HepG2 (cell line): Measurements from ENCODE around the gene MAB21L4. TPM values are rescaled to one million over a fixed set of nuclear protein-coding genes. Genes with fewer than 3 reads are reported as not detected.
A peak's percentile ranks its signal among the peaks of the same experiment; 100 is the strongest.

Experiments used
- ATF7-NPFF ChIP-seq: sonication (generic); formaldehyde crosslinking; IDR thresholded peaks from 2 replicates; pipeline ENCODE4 v1.8.1; 2023; ENCODE audit warnings: mild to moderate bottlenecking, low read depth, missing genetic modification reagents, moderate library complexity
- CCAR2 ChIP-seq: fragments of 200-400 bp; formaldehyde crosslinking; optimal IDR thresholded peaks from 2 replicates; pipeline ENCODE3; 2018; ENCODE audit warnings: low read depth, mild to moderate bottlenecking, low read length, moderate library complexity
- CENPBD1 ChIP-seq: sonication (generic); formaldehyde crosslinking; IDR thresholded peaks from 2 replicates; pipeline ENCODE4 v1.8.0; 2022; ENCODE audit warnings: missing genetic modification reagents, low read depth, mild to moderate bottlenecking, borderline replicate concordance
- GLMP ChIP-seq: sonication (generic); formaldehyde crosslinking; IDR thresholded peaks from 2 replicates; pipeline ENCODE4 v1.9.0; 2021; ENCODE audit warnings: missing genetic modification reagents, mild to moderate bottlenecking, borderline replicate concordance
- GTF2F1 ChIP-seq: fragments of 150-350 bp; IDR thresholded peaks from 2 replicates; pipeline ENCODE4 v1.6.1; 2014; ENCODE audit warnings: low read length
- HIC2 ChIP-seq: sonication (generic); formaldehyde crosslinking; IDR thresholded peaks from 2 replicates; pipeline ENCODE4 v1.9.0; 2022; ENCODE audit warnings: low read depth, missing genetic modification reagents
- NRL ChIP-seq: sonication (generic); formaldehyde crosslinking; IDR thresholded peaks from 2 replicates; pipeline ENCODE4 v1.5.0; 2020; ENCODE audit warnings: missing genetic modification reagents, mild to moderate bottlenecking, moderate library complexity, borderline replicate concordance
- POGK ChIP-seq: sonication (generic); formaldehyde crosslinking; conservative IDR thresholded peaks from 2 replicates; pipeline ENCODE4 v1.8.0; 2022; ENCODE audit warnings: mild to moderate bottlenecking, moderate library complexity, missing genetic modification reagents
- SPEN ChIP-seq: sonication (generic); formaldehyde crosslinking; IDR thresholded peaks from 2 replicates; pipeline ENCODE4 v1.5.1; 2020; ENCODE audit warnings: low read depth, mild to moderate bottlenecking, missing genetic modification reagents
- TEAD3 ChIP-seq: optimal IDR thresholded peaks from 2 replicates; pipeline ENCODE3; 2016; ENCODE audit warnings: borderline replicate concordance
- ZNF280B ChIP-seq: sonication (generic); formaldehyde crosslinking; IDR thresholded peaks from 2 replicates; pipeline ENCODE4 v1.5.0; 2020; ENCODE audit warnings: missing genetic modification reagents, mild to moderate bottlenecking, borderline replicate concordance
- ZNF563 ChIP-seq: sonication (generic); formaldehyde crosslinking; IDR thresholded peaks from 2 replicates; pipeline ENCODE4 v1.8.0; 2022; ENCODE audit warnings: mild to moderate bottlenecking, moderate library complexity, missing genetic modification reagents
- polyA plus RNA-seq, 8 experiments: library from polyadenylated mRNA; depleted of rRNA in 3 of 8; stranded (reverse) in 7 of 8; unstranded in 1 of 8; fragments of >200 nt; fragmentation: Illumina TruSeq in 4 of 8; extraction: Trizol in 4 of 8; gene quantifications; 2 replicates each; pipeline versions ENCODE4 v1.2.1 to v1.2.3, GENCODE V29; 2011 to 2016; ENCODE audit warnings: low read depth in 4 of 8, missing spikeins in 1 of 8, mixed read lengths in 1 of 8; ENCODE audit not compliant: insufficient read depth in 1 of 8
- total RNA-seq, 5 experiments: library from RNA; depleted of rRNA; stranded (reverse); fragments of >200 nt; fragmentation: Illumina TruSeq; extraction: Trizol; gene quantifications; 2 replicates each; pipeline ENCODE4 v1.2.3, GENCODE V29; 2016; ENCODE audit warnings: low read depth in 1 of 5

The MAB21L4 gene
- total and polyA plus RNA-seq, 2 of the 13 experiments (the other 11 are each of a cell fraction or from before 2014, with no cell fraction given), result 3.0 to 14.0 TPM

GRCh38 chr2:240898108-240898730, 2.3 kb upstream of the MAB21L4 start (continued):
- TF ChIP-seq ZNF280B (CRISPR knock-in tag) (0 out of 2 replicates have a peak, but pooled peaks have one; percentile 13), NRL (CRISPR knock-in tag) (peak; percentile 42; the same call in 1 of the 2 replicates), HIC2 (0 out of 2 replicates have a peak, but pooled peaks have one; percentile 17), SPEN (CRISPR knock-in tag) (no peak), CCAR2 (no peak), GLMP (CRISPR knock-in tag) (no peak), POGK (0 out of 2 replicates have a peak, but pooled peaks have one; percentile 23), GTF2F1 (no peak), ATF7-NPFF (CRISPR knock-in tag) (0 out of 2 replicates have a peak, but pooled peaks have one; percentile 22), TEAD3 (CRISPR knock-in tag) (peak; percentile 30), CENPBD1 (no peak), ZNF563 (CRISPR knock-in tag) (0 out of 2 replicates have a peak, but pooled peaks have one; percentile 8)
